Glutamatergic neuron (in vitro differentiated cells): Measurements from ENCODE around the gene SYNDIG1. TPM values are rescaled to one million over a fixed set of nuclear protein-coding genes. Genes with fewer than 3 reads are reported as not detected.

Experiments used
- DNase-seq: peaks from one replicate; pipeline ENCODE4 v3.0.0; 2022
- H3K27ac Mint-ChIP-seq: one replicate; pipeline ENCODE4 v1.8.0; 2020; ENCODE audit warnings: mild to moderate bottlenecking, mixed read lengths, inconsistent platforms; ENCODE audit not compliant: unreplicated experiment
- H3K27me3 Mint-ChIP-seq: one replicate; pipeline ENCODE4 v1.8.0; 2020; ENCODE audit warnings: mild to moderate bottlenecking, moderate library complexity, mixed read lengths, inconsistent platforms; ENCODE audit not compliant: unreplicated experiment
- H3K36me3 Mint-ChIP-seq: one replicate; pipeline ENCODE4 v1.8.0; 2020; ENCODE audit warnings: mild to moderate bottlenecking, mixed read lengths, inconsistent platforms; ENCODE audit not compliant: unreplicated experiment
- H3K4me1 Mint-ChIP-seq: one replicate; pipeline ENCODE4 v1.8.0; 2020; ENCODE audit warnings: mild to moderate bottlenecking, low read depth, mixed read lengths, inconsistent platforms; ENCODE audit not compliant: unreplicated experiment
- H3K4me3 Mint-ChIP-seq: one replicate; pipeline ENCODE4 v1.8.0; 2020; ENCODE audit warnings: mild to moderate bottlenecking, mixed read lengths, inconsistent platforms; ENCODE audit not compliant: unreplicated experiment
- H3K9me3 Mint-ChIP-seq: one replicate; pipeline ENCODE4 v1.8.0; 2020; ENCODE audit warnings: mild to moderate bottlenecking, moderate library complexity, mixed read lengths, inconsistent platforms; ENCODE audit not compliant: unreplicated experiment
- CTCF ChIP-seq: fragments of 200-600 bp; sonication (generic); IDR thresholded peaks from one replicate; pipeline ENCODE4 v1.5.0; 2021; ENCODE audit not compliant: partially characterized antibody, unreplicated experiment
- total RNA-seq: library from RNA; stranded (reverse); fragmentation: NEBNext Ultra II Directional; extraction: Animal tissue kit (Norgen Biotek cat#: 25700); gene quantifications from one replicate; pipeline ENCODE4 v1.2.1, GENCODE V29; 2021; ENCODE audit not compliant: unreplicated experiment

Gene SYNDIG1
- total RNA-seq, 1 donor from 2014 or later: 10.4 TPM

- no peak for DNase-seq
- TF ChIP-seq CTCF: no peak
- Mint-ChIP-seq H3K4me1 (no peaks in the 10 kb centered on the region), H3K27ac (no peak overlapping the region), H3K36me3 (peaks cover 6% of the 10 kb centered on the region), H3K9me3 (peaks cover 5% of the 10 kb centered on the region), H3K27me3 (no peaks in the 10 kb centered on the region), H3K4me3 (no peak overlapping the region)
Observed at GRCh38 chr20:24691901-24692351, 222.5 kb downstream of the SYNDIG1 start.

- DNase-seq: no peak
- Mint-ChIP-seq H3K9me3 (peaks cover 5% of the 10 kb centered on the region), H3K4me3 (no peak overlapping the region), H3K27ac (no peak overlapping the region), H3K36me3 (peaks cover 3% of the 10 kb centered on the region), H3K27me3 (no peaks in the 10 kb centered on the region), H3K4me1 (no peaks in the 10 kb centered on the region)
- no peak for TF ChIP-seq CTCF
Observed at GRCh38 chr20:24692446-24693200, 223.2 kb downstream of the SYNDIG1 start.

- no peak overlapping the region for H3K27ac Mint-ChIP-seq
- no peaks in the 10 kb centered on the region for H3K36me3 Mint-ChIP-seq
- no peak overlapping the region for H3K4me3 Mint-ChIP-seq
- DNase-seq: no peak
- no peaks in the 10 kb centered on the region for H3K4me1 Mint-ChIP-seq
- peaks cover 8% of the 10 kb centered on the region for H3K9me3 Mint-ChIP-seq
- TF ChIP-seq CTCF: no peak
- peaks cover 2% of the 10 kb centered on the region for H3K27me3 Mint-ChIP-seq
Observed at GRCh38 chr20:24693466-24694156, 224.2 kb downstream of the SYNDIG1 start.

- peaks cover 2% of the 10 kb centered on the region for H3K27me3 Mint-ChIP-seq
- H3K36me3 Mint-ChIP-seq: no peaks in the 10 kb centered on the region
- no peak for TF ChIP-seq CTCF
- peaks cover 8% of the 10 kb centered on the region for H3K9me3 Mint-ChIP-seq
- H3K27ac Mint-ChIP-seq: no peak overlapping the region
- no peak for DNase-seq
- H3K4me3 Mint-ChIP-seq: no peak overlapping the region
- no peaks in the 10 kb centered on the region for H3K4me1 Mint-ChIP-seq
Observed at GRCh38 chr20:24694157-24694726, 224.8 kb downstream of the SYNDIG1 start.
